Naive thymus-derived CD8-positive, alpha-beta T cell (primary cell): ENCODE data around the gene OCA2. TPM values are rescaled to one million over a fixed set of nuclear protein-coding genes. Genes with fewer than 3 reads are reported as not detected.
A peak's percentile ranks its signal among the peaks of the same experiment; 100 is the strongest.
"Not testable (repeated sequence)": the region's sequence is repeated elsewhere in the genome, so short reads cannot be mapped to it uniquely, and the experiment has no call there.

Experiments used
- ATAC-seq, 2 donors: fragments of 150-1000 bp; cut with Tn5 transposase in 1 of 2; sonication (Bioruptor Pico), chemical (Tn5 transposase) in 1 of 2; 1 replicate in 1 of 2; 2 replicates in 1 of 2; pipeline ENCODE4 v1.10.0; 2021; ENCODE audit warnings: mild to moderate bottlenecking in 2 of 2, moderate library complexity in 2 of 2
- POLR2A ChIA-PET: fragments of 350-600 bp; sonication (Branson Sonifier 250); formaldehyde crosslinking; loops from one replicate; lab custom pipeline; 2021; ENCODE audit warnings: antibody characterized with exemption; lab: Charles Lee
- DNase-seq, 10 donors: peaks; one replicate each; pipeline versions ENCODE4 v3.0.0 to v3.0.0-alpha.2; 2020 to 2022
- H3K27ac Mint-ChIP-seq, 10 donors: one replicate each; pipeline ENCODE4 v1.8.0; 2020 to 2022; ENCODE audit warnings: mild to moderate bottlenecking in 10 of 10, mixed read lengths in 10 of 10, moderate library complexity in 4 of 10, inconsistent platforms in 1 of 10
- H3K27me3 Mint-ChIP-seq, 5 donors: one replicate each; pipeline ENCODE4 v1.8.0; 2021 to 2022; ENCODE audit warnings: mixed read lengths in 5 of 5
- H3K36me3 Mint-ChIP-seq, 3 donors: one replicate each; pipeline ENCODE4 v1.8.0; 2020 to 2022; ENCODE audit warnings: mixed read lengths in 3 of 3, mild to moderate bottlenecking in 2 of 3, inconsistent platforms in 1 of 3
- H3K4me1 Mint-ChIP-seq, 4 donors: one replicate each; pipeline ENCODE4 v1.8.0; 2021 to 2022; ENCODE audit warnings: mixed read lengths in 4 of 4
- H3K4me3 Mint-ChIP-seq, 10 donors: one replicate each; pipeline ENCODE4 v1.8.0; 2020 to 2022; ENCODE audit warnings: mild to moderate bottlenecking in 10 of 10, mixed read lengths in 10 of 10, moderate library complexity in 6 of 10, inconsistent platforms in 1 of 10
- H3K9me3 Mint-ChIP-seq, 9 donors: one replicate each; pipeline ENCODE4 v1.8.0; 2020 to 2022; ENCODE audit warnings: mixed read lengths in 9 of 9, mild to moderate bottlenecking in 3 of 9, inconsistent platforms in 1 of 9, moderate library complexity in 1 of 9
- polyA plus RNA-seq, 3 donors: library from polyadenylated mRNA; unstranded; fragments of 300-500 nt; fragmentation: Illumina TruSeq; gene quantifications; one replicate each; pipeline ENCODE4 v1.2.3, GENCODE V29; 2021
- total RNA-seq, 8 experiments: library from RNA in 2 of 8; stranded (reverse) in 2 of 8; gene quantifications; one replicate each; pipeline ENCODE4 v1.2.3 and lab custom pipeline; 2021 to 2026

OCA2 gene
- total and polyA plus RNA-seq, 5 experiments from 2014 or later: not detected

GRCh38 chr15:27956285-27956684 is 142.8 kb downstream of the OCA2 start:
- peaks cover 0 to 11% (median 0%) of the 10 kb centered on the region in 5 donors for H3K27me3 Mint-ChIP-seq
- no peaks in the 10 kb centered on the region for H3K9me3 Mint-ChIP-seq
- ATAC-seq (no peak), DNase-seq (no peak)
- no peak overlapping the region for H3K4me3 Mint-ChIP-seq
- no peak overlapping the region for H3K27ac Mint-ChIP-seq
- no peaks in the 10 kb centered on the region for H3K36me3 Mint-ChIP-seq
- POLR2A ChIA-PET: no interaction called here
- H3K4me1 Mint-ChIP-seq: peaks cover 0 to 9% (median under 1%) of the 10 kb centered on the region in 4 donors

GRCh38 chr15:27955087-27955486 is 144.0 kb downstream of the OCA2 start:
- peaks cover 0 to 9% (median under 1%) of the 10 kb centered on the region in 4 donors for H3K4me1 Mint-ChIP-seq
- POLR2A ChIA-PET: no interaction called here
- ATAC-seq: no peak
- peak overlapping the region in 1 of 10 donors; percentile 86 for H3K27ac Mint-ChIP-seq
- no peak for DNase-seq
- peaks cover 0 to 11% (median 0%) of the 10 kb centered on the region in 5 donors for H3K27me3 Mint-ChIP-seq
- H3K4me3 Mint-ChIP-seq: no peak overlapping the region
- no peaks in the 10 kb centered on the region for H3K9me3 Mint-ChIP-seq
- H3K36me3 Mint-ChIP-seq: no peaks in the 10 kb centered on the region

- ATAC-seq, H3K4me3 Mint-ChIP-seq, H3K27ac Mint-ChIP-seq, H3K36me3 Mint-ChIP-seq, H3K9me3 Mint-ChIP-seq, POLR2A ChIA-PET, DNase-seq, H3K4me1 Mint-ChIP-seq: not testable (repeated sequence)
- peaks cover 0 to 15% (median 3%) of the 10 kb centered on the region in 5 donors for H3K27me3 Mint-ChIP-seq
Measured at GRCh38 chr15:27952593-27952992, 146.5 kb downstream of the OCA2 start.

DNA sequence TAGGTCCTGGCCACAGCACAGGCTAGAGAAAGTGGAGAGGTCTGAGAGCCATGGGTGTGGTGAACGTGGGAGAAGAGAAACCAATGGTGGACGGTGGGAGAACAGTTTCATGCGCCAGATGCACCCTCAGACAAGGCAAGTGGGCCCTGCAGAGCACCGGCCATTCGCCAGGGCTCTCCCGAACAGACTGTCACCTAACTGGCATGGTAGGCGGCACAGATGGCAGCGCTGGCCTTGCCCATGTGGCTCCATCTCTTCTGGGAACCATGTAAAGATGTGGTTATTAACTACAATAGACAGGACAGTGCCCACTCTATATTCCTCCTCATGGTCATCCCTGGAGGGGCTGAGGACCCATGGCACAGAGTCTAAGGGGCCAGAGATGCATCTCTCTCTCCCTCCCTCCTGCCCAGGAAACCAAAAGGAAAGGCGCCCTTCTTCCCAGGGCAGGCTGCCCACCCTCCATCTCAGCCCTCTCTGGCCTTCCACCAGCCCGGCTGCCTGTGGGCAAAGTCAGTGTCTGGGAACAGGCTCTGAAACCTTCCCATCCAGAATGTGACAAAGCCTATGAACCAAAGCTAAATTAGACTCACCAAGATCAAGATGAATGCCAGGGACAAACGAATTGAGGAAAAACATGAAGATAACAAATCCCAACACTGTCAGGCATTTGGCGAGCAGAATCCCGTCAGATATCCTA is 147.8 kb downstream of the OCA2 start:
- H3K9me3 Mint-ChIP-seq: no peaks in the 10 kb centered on the region
- POLR2A ChIA-PET: no interaction called here
- peaks cover 0 to 19% (median 5%) of the 10 kb centered on the region in 5 donors for H3K27me3 Mint-ChIP-seq
- peaks cover 0 to 2% (median 0%) of the 10 kb centered on the region in 4 donors for H3K4me1 Mint-ChIP-seq
- no peaks in the 10 kb centered on the region for H3K36me3 Mint-ChIP-seq
- no peak for ATAC-seq
- H3K27ac Mint-ChIP-seq: no peak overlapping the region
- no peak for DNase-seq
- H3K4me3 Mint-ChIP-seq: no peak overlapping the region

GRCh38 chr15:27949089-27949488 is 150.0 kb downstream of the OCA2 start:
- DNase-seq (no peak), ATAC-seq (no peak)
- H3K27ac Mint-ChIP-seq: no peak overlapping the region
- peaks cover 0 to 12% (median 5%) of the 10 kb centered on the region in 5 donors for H3K27me3 Mint-ChIP-seq
- H3K4me1 Mint-ChIP-seq: peaks cover 0 to 3% (median 0%) of the 10 kb centered on the region in 4 donors
- no peaks in the 10 kb centered on the region for H3K9me3 Mint-ChIP-seq
- no peaks in the 10 kb centered on the region for H3K36me3 Mint-ChIP-seq
- POLR2A ChIA-PET: no interaction called here
- no peak overlapping the region for H3K4me3 Mint-ChIP-seq

DNA sequence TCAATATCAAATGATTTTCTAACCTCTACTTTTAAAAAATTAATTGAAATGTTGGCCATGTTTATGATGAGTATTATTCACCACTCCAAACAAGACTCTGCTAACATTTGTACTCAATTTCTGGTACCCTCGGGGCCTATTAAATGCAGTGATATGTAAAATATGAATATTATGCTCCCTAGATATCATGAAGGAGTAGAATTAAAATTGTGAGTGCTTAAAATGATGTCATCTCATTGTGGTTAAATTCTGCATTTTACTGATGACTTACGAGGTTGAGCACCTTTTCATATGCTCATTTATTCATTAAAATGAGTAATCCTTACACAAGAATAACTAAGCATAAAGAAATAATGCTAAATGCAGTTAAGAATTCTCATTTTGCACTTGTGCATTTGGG is 159.9 kb downstream of the OCA2 start:
- Mint-ChIP-seq H3K36me3 (no peaks in the 10 kb centered on the region), H3K9me3 (peaks cover 0 to 9% (median 0%) of the 10 kb centered on the region in 9 donors), H3K4me1 (no peaks in the 10 kb centered on the region), H3K27ac (no peak overlapping the region), H3K27me3 (peaks cover 0 to 10% (median 0%) of the 10 kb centered on the region in 5 donors), H3K4me3 (no peak overlapping the region)
- POLR2A ChIA-PET: no interaction called here
- DNase-seq (no peak), ATAC-seq (no peak)

DNA sequence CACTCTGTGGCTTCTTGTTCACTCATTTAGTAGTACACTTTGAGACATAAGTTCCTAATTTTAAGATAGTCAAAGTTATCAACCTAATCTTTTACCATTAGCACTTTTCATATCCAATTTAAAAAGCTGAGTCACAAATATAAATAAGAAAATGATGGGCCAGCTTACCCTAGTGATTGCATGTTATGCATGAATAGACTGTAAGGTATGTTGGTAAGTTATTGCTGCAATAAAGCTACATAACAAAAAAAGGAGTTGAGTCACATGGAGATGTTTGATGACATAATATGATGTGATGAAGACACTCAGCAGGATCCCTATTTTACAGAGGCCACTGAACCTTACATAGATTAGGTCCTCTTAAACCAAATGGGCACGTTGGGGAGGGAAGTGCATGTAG is 161.3 kb downstream of the OCA2 start:
- POLR2A ChIA-PET: no interaction called here
- Mint-ChIP-seq H3K4me3 (no peak overlapping the region), H3K27ac (no peak overlapping the region), H3K4me1 (no peaks in the 10 kb centered on the region), H3K27me3 (peaks cover 0 to 11% (median 0%) of the 10 kb centered on the region in 5 donors), H3K36me3 (no peaks in the 10 kb centered on the region), H3K9me3 (peaks cover 0 to 18% (median 6%) of the 10 kb centered on the region in 9 donors)
- DNase-seq (no peak), ATAC-seq (no peak)

DNA sequence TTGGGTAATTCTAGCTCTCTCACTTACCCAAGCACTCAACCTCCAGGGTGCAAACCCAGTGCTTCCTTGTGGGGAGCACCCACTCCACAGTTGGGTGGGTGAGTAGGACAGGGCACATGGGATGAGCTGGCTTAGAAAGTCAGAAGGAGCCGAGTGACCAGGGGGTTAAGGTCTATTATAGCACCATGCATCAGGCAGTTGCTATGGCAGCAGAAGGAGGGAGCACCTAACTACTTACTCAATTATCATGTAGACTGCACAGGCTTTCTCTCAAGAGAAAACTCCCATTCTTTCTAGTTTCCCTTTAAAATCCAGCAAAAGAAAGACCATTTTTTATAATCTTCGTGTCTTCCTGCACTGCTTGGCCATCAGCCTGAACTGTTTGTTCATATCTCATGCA is 163.0 kb downstream of the OCA2 start:
- H3K36me3 Mint-ChIP-seq: peaks cover 0 to 6% (median 0%) of the 10 kb centered on the region in 3 donors
- POLR2A ChIA-PET: no interaction called here
- H3K27ac Mint-ChIP-seq: no peak overlapping the region
- no peak overlapping the region for H3K4me3 Mint-ChIP-seq
- peaks cover 3 to 32% (median 15%) of the 10 kb centered on the region in 9 donors for H3K9me3 Mint-ChIP-seq
- ATAC-seq (no peak), DNase-seq (no peak)
- H3K27me3 Mint-ChIP-seq: peaks cover 0 to 11% (median 0%) of the 10 kb centered on the region in 5 donors
- no peaks in the 10 kb centered on the region for H3K4me1 Mint-ChIP-seq

GRCh38 chr15:27935328-27935727 is 163.8 kb downstream of the OCA2 start:
- Mint-ChIP-seq H3K27ac (no peak overlapping the region), H3K4me3 (no peak overlapping the region), H3K9me3 (peaks cover 3 to 32% (median 16%) of the 10 kb centered on the region in 9 donors), H3K36me3 (peaks cover 0 to 6% (median 0%) of the 10 kb centered on the region in 3 donors), H3K27me3 (peaks cover 0 to 11% (median 0%) of the 10 kb centered on the region in 5 donors), H3K4me1 (no peaks in the 10 kb centered on the region)
- POLR2A ChIA-PET: no interaction called here
- ATAC-seq (no peak), DNase-seq (no peak)

DNA sequence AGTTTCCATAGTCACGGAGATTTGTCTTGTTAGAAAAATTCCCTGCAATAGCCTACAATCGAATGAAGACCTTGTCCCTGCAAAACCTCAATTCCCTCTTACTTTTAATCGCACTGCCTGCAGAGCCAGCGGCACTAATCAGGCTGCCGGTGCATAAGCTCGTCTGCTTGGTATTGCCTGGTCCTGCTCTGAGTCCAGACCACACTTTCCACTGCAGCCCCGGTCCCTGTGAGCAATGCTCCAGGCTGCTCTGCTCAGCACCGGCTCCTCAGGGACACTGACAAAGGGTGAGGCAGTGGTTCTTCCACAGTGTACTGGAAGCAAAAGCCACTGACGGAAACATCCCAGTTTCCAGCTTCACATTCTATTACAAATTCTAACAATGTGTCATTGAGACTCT is 164.3 kb downstream of the OCA2 start:
- Mint-ChIP-seq H3K9me3 (peaks cover 4 to 32% (median 17%) of the 10 kb centered on the region in 9 donors), H3K27ac (peak overlapping the region in 1 of 10 donors; percentile 38), H3K36me3 (peaks cover 0 to 6% (median 0%) of the 10 kb centered on the region in 3 donors), H3K4me1 (no peaks in the 10 kb centered on the region), H3K4me3 (no peak overlapping the region), H3K27me3 (peaks cover 0 to 6% (median 0%) of the 10 kb centered on the region in 5 donors)
- POLR2A ChIA-PET: no interaction called here
- DNase-seq: no peak
- no peak for ATAC-seq

DNA sequence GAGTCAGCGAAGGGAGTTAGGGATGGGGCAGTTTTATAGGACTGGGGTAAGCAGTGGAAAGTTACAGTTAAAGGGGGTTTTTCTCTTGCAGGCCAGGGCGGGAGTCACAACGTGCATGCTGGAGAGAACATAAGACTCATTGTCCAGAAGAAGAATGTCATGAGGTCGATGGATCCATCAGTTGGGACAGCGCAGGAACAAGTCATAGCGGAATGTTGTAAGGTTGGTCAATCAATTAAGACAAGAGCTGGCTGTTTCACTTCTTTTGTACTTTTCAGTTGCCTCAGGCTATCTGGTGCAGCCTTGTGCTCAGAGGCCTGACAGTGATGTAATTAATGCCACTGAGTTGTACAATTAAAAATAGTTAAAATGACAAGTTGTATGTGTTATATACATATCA is 165.6 kb downstream of the OCA2 start:
- DNase-seq: no peak
- H3K27ac Mint-ChIP-seq: no peak overlapping the region
- no peaks in the 10 kb centered on the region for H3K4me1 Mint-ChIP-seq
- no peak overlapping the region for H3K4me3 Mint-ChIP-seq
- no peak for ATAC-seq
- peaks cover 0 to 6% (median 0%) of the 10 kb centered on the region in 3 donors for H3K36me3 Mint-ChIP-seq
- POLR2A ChIA-PET: no interaction called here
- peaks cover 0 to 5% (median 0%) of the 10 kb centered on the region in 5 donors for H3K27me3 Mint-ChIP-seq
- H3K9me3 Mint-ChIP-seq: peaks cover 5 to 32% (median 19%) of the 10 kb centered on the region in 9 donors

DNA sequence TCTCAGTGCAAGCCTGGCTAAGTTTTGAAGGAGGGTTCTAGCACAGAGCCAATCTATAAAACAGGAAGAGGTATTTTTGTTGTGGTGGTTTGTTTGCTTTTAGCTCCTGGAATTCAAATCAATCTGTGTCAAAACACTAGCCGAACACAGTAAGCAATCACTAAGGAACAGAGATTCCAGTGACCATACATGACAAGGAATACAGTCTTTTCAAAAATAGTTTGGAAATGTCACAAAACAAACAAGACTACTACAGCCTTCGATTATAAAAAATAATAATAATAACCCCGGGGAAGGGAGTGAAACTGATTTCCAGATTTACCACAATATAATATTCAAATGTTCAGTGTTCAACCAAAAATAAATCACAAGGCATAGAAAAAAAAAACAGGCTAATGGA is 166.5 kb downstream of the OCA2 start:
- peaks cover 5 to 32% (median 19%) of the 10 kb centered on the region in 9 donors for H3K9me3 Mint-ChIP-seq
- no peak overlapping the region for H3K27ac Mint-ChIP-seq
- POLR2A ChIA-PET: no interaction called here
- ATAC-seq (no peak), DNase-seq (no peak)
- H3K4me3 Mint-ChIP-seq: no peak overlapping the region
- H3K36me3 Mint-ChIP-seq: peaks cover 0 to 6% (median 0%) of the 10 kb centered on the region in 3 donors
- peaks cover 0 to 5% (median 0%) of the 10 kb centered on the region in 5 donors for H3K27me3 Mint-ChIP-seq
- H3K4me1 Mint-ChIP-seq: no peaks in the 10 kb centered on the region

DNA sequence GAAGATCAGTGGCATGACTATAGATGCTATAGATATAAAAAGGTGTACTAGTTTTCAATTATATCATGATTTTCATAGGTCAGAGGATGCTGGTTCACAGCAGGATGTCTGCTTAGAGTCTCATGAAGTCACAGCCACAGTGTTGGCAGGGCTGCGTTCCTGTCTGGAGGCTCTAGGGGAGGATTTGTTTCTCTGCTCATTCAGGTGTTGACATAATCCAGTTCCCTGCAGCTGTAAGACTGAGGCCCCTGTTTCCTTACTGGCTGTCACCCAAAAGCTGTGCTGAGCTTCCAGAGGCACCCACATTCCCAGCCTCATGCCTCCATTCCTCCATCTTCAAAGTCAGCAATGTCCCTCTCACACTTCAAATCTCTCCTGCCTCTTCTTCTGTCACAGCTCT is 170.7 kb downstream of the OCA2 start:
- Mint-ChIP-seq H3K4me1 (no peaks in the 10 kb centered on the region), H3K36me3 (peaks cover 0 to 6% (median 0%) of the 10 kb centered on the region in 3 donors), H3K27me3 (peaks cover 0 to 3% (median 2%) of the 10 kb centered on the region in 5 donors), H3K27ac (no peak overlapping the region), H3K4me3 (no peak overlapping the region), H3K9me3 (peaks cover 5 to 27% (median 17%) of the 10 kb centered on the region in 9 donors)
- POLR2A ChIA-PET: no interaction called here
- DNase-seq: no peak
- ATAC-seq: no peak
